Activated CD8-positive, alpha-beta T cell treated with anti-CD3 and anti-CD28 coated beads, Interleukin-2, amount 10 ng/mL, durations not matched to agents 7 days and 5 days (primary cell): ENCODE data around the gene IL27RA. TPM values are rescaled to one million over a fixed set of nuclear protein-coding genes. Genes with fewer than 3 reads are reported as not detected.

Source experiments
- ATAC-seq: fragments of 150-1000 bp; cut with Tn5 transposase; one replicate; pipeline ENCODE4 v1.10.0; 2021; ENCODE audit warnings: moderate library complexity
- CTCF ChIA-PET: fragments of 350-600 bp; sonication (Branson Sonifier 250); formaldehyde crosslinking; loops from one replicate; lab custom pipeline; 2021; ENCODE audit warnings: antibody characterized with exemption; lab: Charles Lee
- POLR2A ChIA-PET: fragments of 350-600 bp; sonication (Branson Sonifier 250); formaldehyde crosslinking; loops from one replicate; lab custom pipeline; 2021; ENCODE audit warnings: antibody characterized with exemption; lab: Charles Lee
- DNase-seq: peaks from one replicate; pipeline ENCODE4 v3.0.0-alpha.2; 2020
- H3K27ac Mint-ChIP-seq: one replicate; pipeline ENCODE4 v1.8.0; 2021; ENCODE audit warnings: mild to moderate bottlenecking, mixed read lengths
- H3K27me3 Mint-ChIP-seq: one replicate; pipeline ENCODE4 v1.8.0; 2021; ENCODE audit warnings: low read depth, mixed read lengths
- H3K36me3 Mint-ChIP-seq: one replicate; pipeline ENCODE4 v1.8.0; 2021; ENCODE audit warnings: low read depth, mixed read lengths
- H3K4me1 Mint-ChIP-seq: one replicate; pipeline ENCODE4 v1.8.0; 2021; ENCODE audit warnings: low read depth, mixed read lengths
- H3K4me3 Mint-ChIP-seq: one replicate; pipeline ENCODE4 v1.8.0; 2021; ENCODE audit warnings: mild to moderate bottlenecking, mixed read lengths
- H3K9me3 Mint-ChIP-seq: one replicate; pipeline ENCODE4 v1.8.0; 2022; ENCODE audit warnings: mixed read lengths; ENCODE audit not compliant: insufficient read depth
- total RNA-seq, 2 experiments: library from RNA; stranded (reverse); gene quantifications; one replicate each; pipeline ENCODE4 v1.2.3, GENCODE V29; 2021

IL27RA gene
- total RNA-seq, 2 experiments from 2014 or later, result 39.7 to 39.8 TPM

DNA sequence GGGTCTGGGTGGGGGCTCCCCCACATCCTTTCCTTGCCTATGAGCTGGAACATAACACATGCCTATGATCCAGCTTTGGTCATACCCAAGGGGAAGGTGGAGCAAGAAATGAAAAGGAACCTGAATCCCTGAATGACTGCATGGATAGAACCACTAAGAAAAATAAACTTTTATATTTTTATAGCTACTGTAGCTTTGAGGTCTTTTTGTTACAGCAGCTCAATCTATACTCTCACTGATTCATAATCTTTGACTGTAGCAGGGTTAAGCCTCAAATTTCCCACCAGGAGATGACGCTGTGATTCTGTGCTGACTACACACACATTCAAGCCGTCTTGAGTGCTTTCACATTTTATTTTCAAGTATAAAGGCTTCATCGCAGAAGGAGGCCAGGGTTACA lies 21.5 kb downstream of the IL27RA start:
- peaks cover 17% of the 10 kb centered on the region for H3K27me3 Mint-ChIP-seq
- POLR2A ChIA-PET, result interaction anchor here (0.7 to 1.5 kb wide), 3 partner anchors 10 to 84 kb away, joined by 3 to 6 read pairs (median 3); partner anchors contain the start of genes ASF1B and IL27RA
- H3K36me3 Mint-ChIP-seq, result peaks cover 39% of the 10 kb centered on the region
- peaks cover 9% of the 10 kb centered on the region for H3K4me1 Mint-ChIP-seq
- DNase-seq, result no peak
- H3K27ac Mint-ChIP-seq, result no peak overlapping the region
- H3K9me3 Mint-ChIP-seq, result no peaks in the 10 kb centered on the region
- no peak for ATAC-seq
- CTCF ChIA-PET, result interaction anchor here (0.8 to 1.3 kb wide), 8 partner anchors 10 to 174 kb away, joined by 3 to 5 read pairs (median 4); partner anchors contain the start of genes ASF1B, IL27RA and MISP3
- H3K4me3 Mint-ChIP-seq, result no peak overlapping the region

GRCh38 chr19:14053500-14053899 lies 21.9 kb downstream of the IL27RA start:
- no peak overlapping the region for H3K27ac Mint-ChIP-seq
- CTCF ChIA-PET, result interaction anchor here (0.9 to 1.3 kb wide), 4 partner anchors 18 to 83 kb away, joined by 4 to 5 read pairs (median 4); partner anchors contain the start of genes ASF1B, IL27RA and MISP3
- no peak overlapping the region for H3K4me3 Mint-ChIP-seq
- peaks cover 21% of the 10 kb centered on the region for H3K27me3 Mint-ChIP-seq
- peaks cover 35% of the 10 kb centered on the region for H3K36me3 Mint-ChIP-seq
- ATAC-seq (no peak), DNase-seq (no peak)
- POLR2A ChIA-PET, result interaction anchor here (0.7 to 1.5 kb wide), 2 partner anchors 14 to 22 kb away, joined by 3 to 6 read pairs; partner anchors contain the start of gene IL27RA
- peaks cover 13% of the 10 kb centered on the region for H3K4me1 Mint-ChIP-seq
- H3K9me3 Mint-ChIP-seq, result no peaks in the 10 kb centered on the region

GRCh38 chr19:14054099-14054498 lies 22.5 kb downstream of the IL27RA start:
- Mint-ChIP-seq H3K36me3 (peaks cover 30% of the 10 kb centered on the region), H3K9me3 (no peaks in the 10 kb centered on the region), H3K27me3 (peaks cover 27% of the 10 kb centered on the region), H3K27ac (no peak overlapping the region), H3K4me1 (peaks cover 16% of the 10 kb centered on the region), H3K4me3 (no peak overlapping the region)
- ATAC-seq (no peak), DNase-seq (no peak)
- CTCF ChIA-PET, result interaction anchor here (1.0 kb wide), 1 partner anchor 18 kb away, joined by 3 read pairs; the partner anchor contains the start of gene MISP3
- POLR2A ChIA-PET, result interaction anchor here (0.7 kb wide), 1 partner anchor 15 kb away, joined by 3 read pairs; no protein-coding TSS in a partner anchor

DNA sequence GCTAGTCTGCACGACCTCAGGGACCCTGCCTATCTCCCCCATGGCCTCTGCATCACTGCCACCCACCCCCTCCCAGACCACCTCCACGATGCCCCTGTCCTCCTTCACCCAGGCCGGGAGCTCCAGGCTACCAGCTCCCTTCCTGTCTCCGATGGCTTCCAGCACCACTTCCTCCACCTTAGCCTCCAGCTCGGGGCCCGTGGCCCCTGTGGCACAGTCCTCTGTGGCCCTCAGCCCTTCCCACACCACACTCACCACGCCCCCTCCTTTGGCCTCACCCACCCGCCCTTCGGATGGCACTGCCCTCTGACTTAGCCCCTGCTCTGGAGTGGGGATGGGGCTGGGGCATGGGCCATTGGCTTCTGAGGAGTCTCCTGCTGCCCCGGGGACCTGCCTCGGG lies 23.2 kb downstream of the IL27RA start:
- ChIA-PET POLR2A (no interaction called here), CTCF (interaction anchor here (1.0 kb wide), 1 partner anchor 17 kb away, joined by 3 read pairs; the partner anchor contains the start of gene MISP3)
- Mint-ChIP-seq H3K4me3 (no peak overlapping the region), H3K9me3 (no peaks in the 10 kb centered on the region), H3K4me1 (peaks cover 16% of the 10 kb centered on the region), H3K36me3 (peaks cover 27% of the 10 kb centered on the region), H3K27ac (no peak overlapping the region), H3K27me3 (peaks cover 30% of the 10 kb centered on the region)
- DNase-seq (no peak), ATAC-seq (no peak)

DNA sequence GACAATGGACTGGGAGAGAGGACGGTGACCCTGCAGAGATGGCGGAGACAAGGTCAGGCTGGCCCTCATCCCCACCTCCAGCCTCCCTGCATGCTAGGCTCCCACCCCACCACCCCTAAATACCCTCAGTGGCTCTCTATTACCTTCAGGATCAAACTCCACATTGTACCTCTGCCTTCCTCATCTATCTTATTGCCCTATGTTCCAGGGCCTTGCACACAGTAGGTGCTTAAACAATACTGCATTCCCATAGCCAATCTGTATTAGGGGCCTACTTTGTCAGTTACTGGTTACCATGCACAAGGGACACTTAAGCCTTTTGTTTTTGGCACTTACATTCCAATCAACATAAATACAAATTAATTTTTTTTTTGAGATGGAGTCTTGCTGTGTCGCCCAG lies 23.8 kb downstream of the IL27RA start:
- POLR2A ChIA-PET, result no interaction called here
- Mint-ChIP-seq H3K27ac (no peak overlapping the region), H3K9me3 (no peaks in the 10 kb centered on the region), H3K36me3 (peaks cover 23% of the 10 kb centered on the region), H3K4me3 (no peak overlapping the region), H3K4me1 (peaks cover 16% of the 10 kb centered on the region), H3K27me3 (peaks cover 36% of the 10 kb centered on the region)
- ATAC-seq, result no peak
- no peak for DNase-seq
- CTCF ChIA-PET, result interaction anchor here (6.5 kb wide), 1 partner anchor 16 kb away, joined by 87 read pairs; the partner anchor contains the start of gene MISP3

GRCh38 chr19:14056069-14056666 lies 24.6 kb downstream of the IL27RA start:
- no peak overlapping the region for H3K27ac Mint-ChIP-seq
- peaks cover 18% of the 10 kb centered on the region for H3K36me3 Mint-ChIP-seq
- POLR2A ChIA-PET, result no interaction called here
- CTCF ChIA-PET, result interaction anchor here (2.1 to 6.5 kb wide), 4 partner anchors 8 to 103 kb away, joined by 5 to 87 read pairs (median 9); partner anchors contain the start of genes DCAF15 and MISP3
- DNase-seq, result no peak
- no peak for ATAC-seq
- H3K4me3 Mint-ChIP-seq, result no peak overlapping the region
- H3K9me3 Mint-ChIP-seq, result no peaks in the 10 kb centered on the region
- peaks cover 16% of the 10 kb centered on the region for H3K4me1 Mint-ChIP-seq
- H3K27me3 Mint-ChIP-seq, result peaks cover 40% of the 10 kb centered on the region

DNA sequence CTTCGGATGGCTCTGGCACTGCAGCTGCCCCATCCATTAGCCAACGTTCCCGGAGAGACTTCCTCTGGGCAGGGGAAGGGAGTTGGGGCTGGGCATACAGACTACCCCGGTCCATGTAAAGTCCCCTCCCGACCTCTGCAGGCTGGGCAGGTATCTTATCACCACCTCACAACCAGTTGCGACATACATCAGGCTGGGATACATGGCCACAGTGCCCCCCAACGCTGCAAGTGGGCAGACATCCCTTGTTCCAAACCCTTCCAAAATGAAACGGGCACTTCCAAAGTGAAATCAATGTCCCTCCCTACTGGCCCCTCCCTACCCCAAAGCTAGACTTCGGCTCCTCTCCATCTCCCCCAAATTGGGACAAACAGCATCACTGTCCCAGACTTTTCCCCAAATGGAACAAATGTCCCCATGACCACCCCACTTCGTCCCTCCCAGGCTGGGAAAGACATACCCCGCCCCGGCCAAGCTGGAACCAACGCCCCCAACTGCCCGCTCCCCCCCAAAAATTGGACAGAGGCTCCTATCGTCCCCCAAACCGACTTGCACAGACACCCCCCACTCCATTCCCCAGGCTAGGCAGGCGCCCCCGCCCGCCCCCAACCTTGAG lies 25.3 kb downstream of the IL27RA start:
- H3K27ac Mint-ChIP-seq, result no peak overlapping the region
- H3K27me3 Mint-ChIP-seq, result peaks cover 44% of the 10 kb centered on the region
- ATAC-seq (no peak), DNase-seq (no peak)
- POLR2A ChIA-PET, result interaction anchor here (0.6 to 0.7 kb wide), 3 partner anchors 13 to 267 kb away, joined by 3 to 4 read pairs (median 3); partner anchors contain the start of gene IL27RA
- H3K4me1 Mint-ChIP-seq, result peaks cover 16% of the 10 kb centered on the region
- no peaks in the 10 kb centered on the region for H3K9me3 Mint-ChIP-seq
- no peak overlapping the region for H3K4me3 Mint-ChIP-seq
- H3K36me3 Mint-ChIP-seq, result peaks cover 14% of the 10 kb centered on the region
- CTCF ChIA-PET, result interaction anchor here (2.1 to 6.5 kb wide), 5 partner anchors 9 to 104 kb away, joined by 5 to 87 read pairs (median 10); partner anchors contain the start of genes DCAF15, IL27RA and MISP3

DNA sequence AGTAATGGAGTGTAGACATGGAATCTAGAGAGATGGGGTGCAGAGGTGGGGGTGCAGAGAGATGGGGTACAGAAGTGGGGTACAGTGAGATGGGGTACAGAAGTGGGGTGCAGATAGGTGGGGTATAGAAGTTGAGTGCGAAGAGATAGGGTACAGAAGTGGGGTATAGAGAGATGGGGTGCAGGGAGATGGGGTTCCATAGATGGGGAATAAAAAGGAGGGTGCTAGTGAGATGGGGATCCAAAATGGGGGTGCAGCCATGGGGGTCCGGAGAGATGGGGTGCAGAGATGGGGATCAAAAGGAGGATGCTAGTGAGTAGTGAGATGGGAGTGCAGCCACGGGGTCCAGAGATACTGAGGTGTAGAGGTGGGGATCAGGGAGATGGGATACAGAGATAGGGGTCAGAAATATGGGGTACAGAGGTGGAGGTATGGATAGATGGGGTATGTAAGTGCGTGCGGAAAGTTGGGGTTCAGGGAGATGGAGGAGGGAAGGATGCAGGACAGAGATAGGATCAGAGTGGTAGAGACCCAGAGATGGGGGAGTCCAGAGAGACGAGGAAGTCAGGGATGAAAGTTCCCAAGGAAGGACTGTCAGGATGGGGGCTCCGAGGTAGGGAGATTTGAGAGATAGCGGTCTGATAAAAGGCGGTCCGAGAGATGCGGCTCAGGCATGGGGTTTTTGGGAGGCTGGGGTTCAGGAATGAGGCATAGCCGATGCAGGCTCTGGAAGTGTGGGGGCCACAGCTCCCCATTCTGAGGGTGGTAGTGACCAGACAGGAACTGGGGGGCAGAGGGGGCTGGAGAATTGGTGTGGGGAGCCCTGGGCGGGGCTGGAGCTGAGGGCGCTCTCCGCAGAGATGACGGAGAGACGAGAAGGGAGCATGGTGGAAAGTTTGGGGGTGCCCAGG lies 26.9 kb downstream of the IL27RA start:
- H3K4me1 Mint-ChIP-seq, result peaks cover 14% of the 10 kb centered on the region
- DNase-seq (no peak), ATAC-seq (peak; percentile 38)
- no peak overlapping the region for H3K27ac Mint-ChIP-seq
- ChIA-PET POLR2A (interaction anchor here (1.2 kb wide), 1 partner anchor 106 kb away, joined by 3 read pairs; the partner anchor contains the start of gene DCAF15), CTCF (interaction anchor here (0.6 to 6.5 kb wide), 34 partner anchors 9 to 212 kb away, joined by 3 to 87 read pairs (median 5); partner anchors contain the start of genes ASF1B, DCAF15, IL27RA and MISP3)
- H3K36me3 Mint-ChIP-seq, result no peaks in the 10 kb centered on the region
- no peaks in the 10 kb centered on the region for H3K9me3 Mint-ChIP-seq
- peak overlapping the region; percentile 8 for H3K4me3 Mint-ChIP-seq
- peaks cover 46% of the 10 kb centered on the region for H3K27me3 Mint-ChIP-seq

- CTCF ChIA-PET, result interaction anchor here (0.6 to 6.5 kb wide), 37 partner anchors 9 to 212 kb away, joined by 3 to 87 read pairs (median 5); partner anchors contain the start of genes ASF1B, IL27RA, MISP3 and PODNL1
- peaks cover 14% of the 10 kb centered on the region for H3K4me1 Mint-ChIP-seq
- no peaks in the 10 kb centered on the region for H3K36me3 Mint-ChIP-seq
- peak; percentile 67 for DNase-seq
- no peaks in the 10 kb centered on the region for H3K9me3 Mint-ChIP-seq
- H3K4me3 Mint-ChIP-seq, result no peak overlapping the region
- no peak overlapping the region for H3K27ac Mint-ChIP-seq
- ATAC-seq, result no peak
- POLR2A ChIA-PET, result interaction anchor here (1.2 kb wide), 1 partner anchor 107 kb away, joined by 3 read pairs; the partner anchor contains the start of gene DCAF15
- H3K27me3 Mint-ChIP-seq, result peaks cover 46% of the 10 kb centered on the region
Measured at GRCh38 chr19:14059093-14059480, 27.5 kb downstream of the IL27RA start.

DNA sequence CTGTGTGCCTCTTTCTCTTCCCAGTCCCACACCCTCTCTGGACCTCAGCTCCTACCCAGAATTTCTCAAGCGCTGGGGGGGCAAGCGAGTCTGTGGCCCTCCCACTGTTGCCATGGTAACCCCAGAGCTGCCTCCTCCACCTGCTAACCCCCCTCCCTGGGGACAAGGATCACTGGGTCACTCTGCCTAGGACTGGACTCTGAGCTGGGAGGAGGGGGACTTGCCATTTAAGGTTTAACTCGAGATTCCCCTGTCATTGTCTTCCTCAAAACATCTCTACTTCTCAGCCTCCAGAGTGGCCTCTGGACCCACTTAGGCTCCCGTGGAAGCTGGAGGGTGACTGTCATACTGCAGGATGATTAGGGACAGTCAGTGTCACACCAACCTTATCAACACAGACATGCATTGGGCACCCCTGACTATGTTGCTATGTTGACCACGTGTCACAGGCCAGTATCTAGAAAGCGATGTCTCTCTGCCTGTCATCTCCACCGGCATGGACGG lies 28.1 kb downstream of the IL27RA start:
- DNase-seq (no peak), ATAC-seq (no peak)
- Mint-ChIP-seq H3K36me3 (no peaks in the 10 kb centered on the region), H3K27me3 (peaks cover 46% of the 10 kb centered on the region), H3K4me3 (no peak overlapping the region), H3K4me1 (peaks cover 14% of the 10 kb centered on the region), H3K9me3 (no peaks in the 10 kb centered on the region), H3K27ac (peak overlapping the region; percentile 20)
- ChIA-PET POLR2A (interaction anchor here (1.3 kb wide), 1 partner anchor 12 kb away, joined by 5 read pairs; no protein-coding TSS in a partner anchor), CTCF (interaction anchor here (0.7 to 6.5 kb wide), 35 partner anchors 10 to 213 kb away, joined by 3 to 87 read pairs (median 5); partner anchors contain the start of genes ASF1B, IL27RA, MISP3 and PODNL1)
